Hematopoietic multipotent progenitor cell treated with erythropoietin and hydrocortisone succinate and interleukin-3 and kit ligand, for 6 days (in vitro differentiated cells): ENCODE data around the gene MST1.

Source experiments
- DNase-seq: peaks from one replicate; pipeline ENCODE4 v3.0.0-alpha.2; 2015

Gene MST1

GRCh38 chr3:49673715-49674496 lies 15.4 kb downstream of the MST1 start, which contains the start of gene APEH:
Gene APEH (plus strand): TSS chr3:49674351. CDS start chr3:49674402, 51 bp downstream.
- DNase-seq = peak; percentile 99

GRCh38 chr3:49673121-49673714 lies 16.1 kb downstream of the MST1 start:
- peak; percentile 95 for DNase-seq

- peak; percentile 90 for DNase-seq
Measured at GRCh38 chr3:49671291-49672288, 17.7 kb downstream of the MST1 start.

GRCh38 chr3:49670940-49671290 lies 18.4 kb downstream of the MST1 start:
- no peak for DNase-seq

- DNase-seq = no peak
Measured at GRCh38 chr3:49669352-49669751, 19.9 kb downstream of the MST1 start.

GRCh38 chr3:49668861-49669260 lies 20.4 kb downstream of the MST1 start:
- no peak for DNase-seq

- peak; percentile 54 for DNase-seq
Measured at GRCh38 chr3:49668414-49668797, 20.9 kb downstream of the MST1 start.

GRCh38 chr3:49667701-49668413 lies 21.4 kb downstream of the MST1 start:
- DNase-seq = no peak

- DNase-seq = no peak
Measured at GRCh38 chr3:49666592-49666991, 22.7 kb downstream of the MST1 start.

- no peak for DNase-seq
Measured at GRCh38 chr3:49665822-49666519, 23.3 kb downstream of the MST1 start.

GRCh38 chr3:49664300-49664699 lies 25.0 kb downstream of the MST1 start:
- no peak for DNase-seq

- no peak for DNase-seq
Measured at GRCh38 chr3:49663831-49664230, 25.4 kb downstream of the MST1 start.

GRCh38 chr3:49662720-49663413 lies 26.4 kb downstream of the MST1 start:
- no peak for DNase-seq

- no peak for DNase-seq
Measured at GRCh38 chr3:49662021-49662420, 27.3 kb downstream of the MST1 start.

GRCh38 chr3:49661281-49661680 lies 28.0 kb downstream of the MST1 start:
- no peak for DNase-seq

GRCh38 chr3:49659756-49660155 lies 29.5 kb downstream of the MST1 start:
- DNase-seq = no peak

- no peak for DNase-seq
Measured at GRCh38 chr3:49658711-49659110, 30.6 kb downstream of the MST1 start.

GRCh38 chr3:49657208-49657915 lies 31.9 kb downstream of the MST1 start:
- DNase-seq = no peak

GRCh38 chr3:49656541-49657112 lies 32.6 kb downstream of the MST1 start:
- no peak for DNase-seq

- no peak for DNase-seq
Measured at GRCh38 chr3:49655731-49656285, 33.5 kb downstream of the MST1 start.
